Raji (cell line): ENCODE results near the gene PTCH2.

ENCODE experiments used
- POLR2A ChIP-seq: IDR thresholded peaks from 2 replicates; pipeline ENCODE4 v1.6.1; 2011; ENCODE audit warnings: low read depth, low read length, control low read depth; ENCODE audit not compliant: insufficient read depth

PTCH2 gene, protein sequence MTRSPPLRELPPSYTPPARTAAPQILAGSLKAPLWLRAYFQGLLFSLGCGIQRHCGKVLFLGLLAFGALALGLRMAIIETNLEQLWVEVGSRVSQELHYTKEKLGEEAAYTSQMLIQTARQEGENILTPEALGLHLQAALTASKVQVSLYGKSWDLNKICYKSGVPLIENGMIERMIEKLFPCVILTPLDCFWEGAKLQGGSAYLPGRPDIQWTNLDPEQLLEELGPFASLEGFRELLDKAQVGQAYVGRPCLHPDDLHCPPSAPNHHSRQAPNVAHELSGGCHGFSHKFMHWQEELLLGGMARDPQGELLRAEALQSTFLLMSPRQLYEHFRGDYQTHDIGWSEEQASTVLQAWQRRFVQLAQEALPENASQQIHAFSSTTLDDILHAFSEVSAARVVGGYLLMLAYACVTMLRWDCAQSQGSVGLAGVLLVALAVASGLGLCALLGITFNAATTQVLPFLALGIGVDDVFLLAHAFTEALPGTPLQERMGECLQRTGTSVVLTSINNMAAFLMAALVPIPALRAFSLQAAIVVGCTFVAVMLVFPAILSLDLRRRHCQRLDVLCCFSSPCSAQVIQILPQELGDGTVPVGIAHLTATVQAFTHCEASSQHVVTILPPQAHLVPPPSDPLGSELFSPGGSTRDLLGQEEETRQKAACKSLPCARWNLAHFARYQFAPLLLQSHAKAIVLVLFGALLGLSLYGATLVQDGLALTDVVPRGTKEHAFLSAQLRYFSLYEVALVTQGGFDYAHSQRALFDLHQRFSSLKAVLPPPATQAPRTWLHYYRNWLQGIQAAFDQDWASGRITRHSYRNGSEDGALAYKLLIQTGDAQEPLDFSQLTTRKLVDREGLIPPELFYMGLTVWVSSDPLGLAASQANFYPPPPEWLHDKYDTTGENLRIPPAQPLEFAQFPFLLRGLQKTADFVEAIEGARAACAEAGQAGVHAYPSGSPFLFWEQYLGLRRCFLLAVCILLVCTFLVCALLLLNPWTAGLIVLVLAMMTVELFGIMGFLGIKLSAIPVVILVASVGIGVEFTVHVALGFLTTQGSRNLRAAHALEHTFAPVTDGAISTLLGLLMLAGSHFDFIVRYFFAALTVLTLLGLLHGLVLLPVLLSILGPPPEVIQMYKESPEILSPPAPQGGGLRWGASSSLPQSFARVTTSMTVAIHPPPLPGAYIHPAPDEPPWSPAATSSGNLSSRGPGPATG

DNA sequence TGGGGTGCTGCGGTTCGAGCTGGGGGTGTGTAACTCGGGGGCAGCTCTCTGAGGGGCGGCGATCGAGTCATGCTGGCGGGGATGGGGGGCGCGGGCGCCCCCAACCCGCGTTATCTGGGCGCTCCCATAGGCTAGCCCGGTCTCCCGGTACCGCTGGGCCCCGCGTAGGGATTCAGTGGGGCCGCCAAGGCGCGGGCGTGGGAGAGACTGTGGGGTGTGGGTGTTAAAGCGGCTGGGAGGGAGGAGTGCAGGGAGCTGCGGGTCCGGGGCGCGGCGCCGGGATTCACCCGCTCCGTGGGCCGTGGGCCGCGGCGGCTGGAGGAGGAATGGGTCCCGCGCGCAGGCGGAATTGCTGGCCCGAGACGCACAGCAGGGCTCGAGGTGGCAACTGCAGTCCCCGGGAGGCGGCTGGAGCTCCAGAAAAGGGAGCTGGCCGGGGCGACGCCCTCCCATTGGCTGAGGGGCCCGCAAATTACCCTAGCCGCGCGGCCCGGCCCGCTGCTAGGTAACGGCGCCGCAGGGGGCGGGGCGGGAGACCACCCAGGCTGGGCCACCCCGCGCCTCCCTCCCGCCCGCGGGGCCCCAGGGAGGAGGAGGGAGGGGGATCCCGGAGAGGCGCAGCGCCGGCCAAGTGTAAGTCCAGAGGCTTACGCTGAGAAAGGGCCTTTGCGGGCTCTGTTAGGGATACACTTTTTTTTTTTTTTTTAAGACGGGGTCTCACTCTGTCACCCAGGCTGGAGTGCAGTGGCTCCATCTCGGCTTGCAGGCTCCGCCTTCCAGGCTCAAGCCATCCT lies at the start of gene PTCH2:
TSS of gene PTCH2 (minus strand) at position 392 of the 794 bp plus-strand sequence. CDS start at position 71, 321 bp downstream.
- no peak for TF ChIP-seq POLR2A

DNA sequence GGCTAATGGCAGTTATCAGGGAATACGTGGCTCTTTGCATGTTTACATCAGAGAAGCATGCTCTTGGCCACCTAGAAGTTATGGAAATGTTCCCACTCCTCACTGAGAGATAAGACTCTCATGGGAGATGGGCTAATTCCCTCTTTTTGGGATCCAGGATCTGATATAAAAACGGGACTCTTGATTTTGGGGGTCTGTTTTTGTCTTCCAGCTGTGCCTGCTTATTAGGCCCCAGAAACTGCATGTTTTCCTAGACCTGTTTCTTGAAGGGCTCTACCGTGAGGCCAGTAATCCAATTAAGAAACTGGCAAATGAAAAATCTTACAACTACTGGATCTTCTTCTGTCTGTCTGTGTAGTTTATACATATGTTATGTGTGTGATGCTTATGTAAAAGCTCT lies 47.0 kb upstream of the PTCH2 start:
- TF ChIP-seq POLR2A, result no peak

DNA sequence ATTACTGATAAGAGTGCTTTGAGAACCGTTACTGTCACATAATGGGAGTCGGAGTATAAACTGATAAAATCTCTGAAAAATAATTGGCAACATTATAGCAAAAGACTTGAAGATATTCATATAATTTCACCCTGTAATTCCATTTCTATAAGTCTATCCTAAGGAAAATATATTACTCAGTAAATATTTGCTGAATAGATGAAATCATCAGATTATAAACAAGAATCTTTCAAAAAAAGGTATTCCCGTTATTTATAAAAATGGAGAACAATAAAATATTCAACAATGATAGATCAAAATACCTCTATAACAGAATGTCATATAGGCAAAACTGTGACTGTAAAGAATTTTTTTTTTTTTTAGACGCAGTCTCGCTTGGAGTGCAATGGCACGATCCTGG lies 42.4 kb upstream of the PTCH2 start:
- TF ChIP-seq POLR2A, result no peak

DNA sequence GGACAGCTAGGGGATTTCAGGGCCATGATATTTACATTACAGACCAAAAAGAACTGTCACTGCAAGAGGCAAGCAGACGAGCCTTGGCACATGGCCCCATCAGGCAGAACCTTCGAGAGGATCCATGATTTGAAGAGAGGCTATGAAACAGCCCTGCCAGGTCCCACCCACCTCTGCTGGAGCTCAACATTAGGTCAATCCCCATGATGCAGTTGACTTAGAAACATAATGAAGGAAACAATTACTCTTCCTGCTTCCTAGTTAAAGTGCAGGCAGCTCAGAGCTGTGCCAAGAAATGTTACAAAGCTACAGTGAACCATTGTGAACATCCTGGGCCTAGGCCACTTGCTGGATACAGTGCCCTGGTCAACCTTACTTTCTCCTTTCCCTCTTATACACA lies 41.7 kb upstream of the PTCH2 start:
- TF ChIP-seq POLR2A, result no peak

DNA sequence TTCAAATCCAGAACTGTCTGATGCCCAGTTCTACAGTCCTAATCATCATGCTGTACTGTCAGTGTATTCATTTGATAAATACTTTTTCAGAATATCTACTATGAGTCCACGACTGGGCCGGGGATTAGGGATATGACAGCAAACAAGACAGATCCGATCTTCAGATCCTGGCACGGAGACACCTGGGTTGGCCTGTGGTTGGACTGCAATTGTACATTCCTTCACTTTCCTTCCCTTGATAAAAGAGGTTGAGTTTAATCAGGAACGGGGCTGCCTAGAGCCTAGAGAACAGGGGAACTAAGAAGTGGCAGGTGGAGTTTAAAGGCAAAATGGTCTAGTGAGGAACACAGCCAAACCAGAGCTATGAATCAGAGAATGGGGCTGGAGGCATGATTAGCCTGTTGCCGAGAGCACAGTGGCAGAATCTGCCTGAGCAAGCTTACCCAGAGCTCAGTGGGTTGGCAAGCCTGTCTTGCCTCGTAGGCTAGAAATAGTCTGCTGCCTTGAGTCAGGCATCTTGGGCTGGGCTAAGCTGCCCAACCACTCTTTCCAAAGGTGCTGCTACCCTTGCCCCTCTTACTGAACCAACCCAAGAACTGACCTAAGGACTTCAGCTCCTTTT lies 38.1 kb upstream of the PTCH2 start:
- no peak for TF ChIP-seq POLR2A

DNA sequence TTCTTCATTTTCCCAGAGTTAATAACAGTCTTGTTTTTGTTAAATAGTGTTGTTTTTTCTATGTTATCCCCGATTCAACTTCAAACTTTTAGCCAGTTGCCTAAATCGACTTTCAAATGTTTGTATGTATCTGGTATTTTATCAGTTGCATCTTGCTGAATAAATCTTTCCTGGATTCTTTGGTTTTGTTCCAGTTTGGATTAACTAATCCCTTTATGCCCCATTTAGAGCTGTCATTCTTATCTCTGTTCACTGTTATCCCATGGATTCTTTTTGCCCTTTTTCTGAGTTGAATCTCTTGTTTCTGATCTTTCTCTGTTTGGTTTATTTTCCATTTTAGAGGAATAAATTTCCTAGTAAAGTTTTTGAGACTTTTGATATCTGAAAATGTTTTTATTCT lies 31.1 kb upstream of the PTCH2 start:
- no peak for TF ChIP-seq POLR2A

DNA sequence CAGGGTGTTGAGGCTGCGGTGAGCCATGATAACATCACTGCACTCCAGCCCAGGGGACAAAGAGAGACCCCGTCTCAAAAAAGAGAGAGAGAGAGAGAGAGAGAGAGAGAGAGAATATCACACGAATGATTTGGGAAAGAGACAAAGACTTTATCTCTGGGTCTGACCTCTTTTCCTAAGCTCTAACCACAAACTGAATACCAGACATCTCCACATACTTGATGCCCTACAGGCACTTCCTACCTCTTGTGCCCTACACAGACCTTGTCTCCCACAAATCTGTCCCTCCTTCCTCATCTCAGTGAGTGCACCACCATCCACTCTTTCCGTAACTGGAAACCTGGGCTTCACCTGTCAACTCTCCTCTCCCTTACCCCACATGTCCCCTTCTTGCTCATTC lies 27.0 kb upstream of the PTCH2 start:
- TF ChIP-seq POLR2A, result no peak

DNA sequence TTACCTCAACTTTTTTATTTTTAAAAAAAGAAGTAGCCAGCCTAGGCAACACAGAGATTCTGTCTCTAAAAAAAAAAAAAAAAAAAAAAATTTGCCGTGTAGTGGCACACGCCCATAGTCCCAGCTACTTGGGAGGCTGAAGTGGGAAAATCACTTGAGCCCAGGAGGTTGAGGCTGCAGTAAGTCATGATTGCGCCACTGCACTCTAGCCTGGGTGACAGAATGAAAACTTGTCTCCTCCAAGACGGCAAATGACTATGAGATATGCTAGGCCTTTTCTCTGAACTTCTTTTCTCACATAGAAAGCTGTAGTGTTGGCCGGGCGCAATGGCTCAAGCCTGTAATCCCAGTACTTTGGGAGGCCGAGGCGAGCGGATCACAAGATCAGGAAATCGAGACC lies 24.7 kb upstream of the PTCH2 start:
- TF ChIP-seq POLR2A, result no peak

DNA sequence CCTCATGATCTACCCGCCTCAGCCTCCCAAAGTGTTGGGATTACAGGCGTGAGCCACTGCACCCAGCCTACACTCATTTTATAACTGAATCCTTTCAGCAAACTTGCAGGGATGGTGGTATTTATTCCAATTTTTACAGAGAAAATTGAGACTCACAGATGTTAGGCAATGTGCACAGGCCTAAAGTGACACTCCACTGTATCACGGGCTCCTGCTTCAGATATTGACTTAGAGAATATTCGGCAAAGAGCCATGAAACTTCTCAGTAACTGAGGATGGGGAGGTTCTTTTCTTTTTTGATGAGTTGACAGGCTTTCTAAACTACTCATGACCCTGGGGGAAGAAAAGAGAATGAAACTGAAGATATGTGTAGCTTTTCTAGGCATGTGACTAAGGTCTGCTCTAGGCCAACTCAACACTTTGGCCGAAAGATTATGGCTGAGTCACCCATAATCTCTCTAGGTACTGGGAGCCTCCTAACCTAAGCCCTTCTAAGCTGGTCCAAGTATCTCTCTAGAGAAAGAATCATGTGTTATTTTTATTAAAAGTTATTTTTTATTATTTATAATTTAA lies 19.9 kb upstream of the PTCH2 start:
- TF ChIP-seq POLR2A, result no peak

DNA sequence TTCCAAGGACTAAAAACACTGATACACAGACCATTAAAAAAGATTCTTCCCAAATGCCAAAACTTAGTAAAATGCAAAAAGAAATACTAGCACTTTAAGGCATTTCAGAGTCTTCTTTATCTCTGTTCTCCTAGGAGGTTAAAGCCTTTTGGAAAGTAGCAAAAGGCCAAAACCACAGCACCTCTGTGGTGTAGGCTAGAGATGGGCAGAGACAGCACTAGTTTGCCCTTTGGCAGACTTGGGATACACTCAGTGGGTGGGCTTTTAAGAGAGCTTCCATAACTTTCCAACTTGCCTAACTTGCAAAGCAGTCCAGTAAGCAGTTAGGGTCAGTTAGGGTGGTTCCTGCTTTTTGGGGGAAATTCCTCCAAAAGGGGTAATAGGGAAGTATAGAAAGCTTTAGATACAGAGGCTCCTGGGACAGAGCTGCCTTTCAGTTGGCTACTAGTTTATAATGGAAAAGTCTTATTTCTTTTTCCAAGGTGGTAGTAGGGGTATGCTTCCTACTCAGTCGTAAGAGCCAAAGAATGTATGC lies 17.9 kb upstream of the PTCH2 start:
- no peak for TF ChIP-seq POLR2A

DNA sequence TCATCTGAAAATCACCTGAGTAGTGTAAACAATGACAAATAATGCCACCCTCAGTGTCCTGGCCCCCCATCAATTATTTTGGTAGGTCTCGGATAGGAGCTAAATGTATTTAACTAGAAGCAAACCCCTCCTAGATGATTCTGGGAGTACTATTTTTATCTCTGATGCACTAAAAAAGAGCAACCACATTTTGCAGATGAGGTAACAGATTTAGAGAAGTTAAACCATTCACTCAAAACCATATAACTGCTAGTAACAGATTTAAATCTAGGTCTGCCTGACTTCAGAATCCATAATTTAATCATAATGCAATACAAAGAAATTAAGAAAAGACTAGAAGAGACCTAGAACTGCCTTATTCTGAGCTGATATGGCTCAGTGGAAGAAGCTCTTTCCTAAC lies 17.3 kb upstream of the PTCH2 start:
- no peak for TF ChIP-seq POLR2A

DNA sequence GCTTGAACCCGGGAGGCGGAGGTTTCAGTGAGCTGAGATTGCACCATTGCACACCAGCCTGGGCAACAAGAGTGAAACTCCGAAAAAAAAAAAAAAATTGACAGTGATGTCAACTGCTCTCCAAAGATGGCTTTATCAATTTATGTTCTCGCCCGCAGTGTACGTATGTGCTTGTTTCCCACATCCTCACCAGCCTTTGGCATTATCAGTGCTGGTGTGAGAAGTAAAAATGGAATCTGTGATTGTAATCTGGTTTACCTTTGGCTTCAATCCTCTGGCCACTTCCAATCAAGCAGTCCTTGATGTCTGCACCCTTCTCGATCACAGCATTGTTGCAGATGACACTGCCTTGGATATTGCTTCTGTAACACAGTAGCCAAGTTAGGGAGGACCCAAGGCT lies 14.4 kb upstream of the PTCH2 start:
- TF ChIP-seq POLR2A, result no peak

DNA sequence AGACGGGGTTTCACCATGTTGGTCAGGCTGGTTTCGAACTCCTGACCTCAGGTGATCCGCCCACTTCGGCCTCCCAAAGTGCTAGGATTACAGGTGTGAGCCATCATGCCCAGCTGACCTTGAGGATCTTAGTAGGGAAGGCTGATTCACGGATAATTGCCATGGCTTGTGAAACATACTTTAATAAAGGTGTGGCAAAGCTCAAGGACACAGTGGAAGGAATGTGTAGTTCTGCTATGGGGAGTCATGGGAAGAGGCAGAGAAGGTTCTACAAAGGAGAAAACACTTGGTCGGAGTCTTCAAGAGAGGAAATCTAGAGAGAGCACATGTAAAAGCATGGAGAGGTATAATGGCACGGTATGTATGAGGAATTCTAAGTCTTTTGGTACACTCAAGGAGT lies 12.7 kb upstream of the PTCH2 start:
- no peak for TF ChIP-seq POLR2A

DNA sequence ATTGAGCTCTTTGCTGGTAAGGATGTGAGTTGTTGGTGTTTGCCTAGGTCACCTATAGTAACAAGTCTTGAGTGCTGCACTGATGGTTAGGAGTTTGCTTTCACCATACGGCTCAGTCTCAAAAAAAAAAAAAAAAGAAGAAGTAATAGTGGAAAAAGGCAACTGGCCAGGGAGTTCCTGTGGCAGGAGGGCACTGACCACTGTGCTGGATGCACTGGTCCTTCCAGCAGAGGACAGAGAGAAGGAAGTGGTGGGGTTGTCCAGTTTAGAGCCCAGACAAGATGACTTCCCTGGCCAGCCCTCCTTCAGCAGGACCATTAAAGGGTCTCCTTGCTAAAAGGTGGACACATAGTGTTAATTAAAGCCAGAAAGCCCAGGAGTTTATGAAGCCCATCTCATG lies 11.9 kb upstream of the PTCH2 start:
- TF ChIP-seq POLR2A, result no peak
